DND-41 (cell line): ENCODE data around the gene BTBD2.
"Not testable (repeated sequence)": the region's sequence is repeated elsewhere in the genome, so short reads cannot be mapped to it uniquely, and the experiment has no call there.

ENCODE experiments used
- EZH2 ChIP-seq: IDR thresholded peaks from 3 replicates; pipeline ENCODE4 v1.6.1; 2012; ENCODE audit warnings: borderline replicate concordance, low read depth, mild to moderate bottlenecking, moderate library complexity, low read length, inconsistent platforms; ENCODE audit not compliant: severe bottlenecking
- TF ChIP-seq, protein P1 (sequence below): IDR thresholded peaks from 2 replicates; pipeline ENCODE4 v1.5.1; 2012; ENCODE audit warnings: borderline replicate concordance, low read length, moderate library complexity, mild to moderate bottlenecking; ENCODE audit not compliant: poor library complexity, severe bottlenecking; ENCODE audit errors: extremely low read depth

DNA sequence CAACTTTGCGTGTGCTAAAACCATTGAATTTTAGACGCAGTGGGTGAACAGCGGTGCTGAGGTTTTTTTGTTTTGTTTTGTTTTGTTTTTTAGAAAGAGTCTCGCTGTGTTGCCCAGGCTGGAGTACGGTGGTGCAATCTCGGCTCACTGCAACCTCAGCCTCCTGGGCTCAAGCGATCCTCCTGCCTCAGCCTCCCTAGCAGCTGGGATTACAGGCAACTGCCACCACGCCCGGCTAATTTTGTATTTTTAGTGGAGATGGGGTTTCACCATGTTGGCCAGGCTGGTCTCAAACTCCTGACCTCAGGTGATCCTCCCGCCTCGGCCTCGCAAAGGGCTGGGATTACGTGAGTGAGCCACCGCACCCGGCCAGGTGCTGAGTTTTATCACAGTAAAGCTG, 18.7 kb upstream of the BTBD2 start:
- TF ChIP-seq, protein P1, sequence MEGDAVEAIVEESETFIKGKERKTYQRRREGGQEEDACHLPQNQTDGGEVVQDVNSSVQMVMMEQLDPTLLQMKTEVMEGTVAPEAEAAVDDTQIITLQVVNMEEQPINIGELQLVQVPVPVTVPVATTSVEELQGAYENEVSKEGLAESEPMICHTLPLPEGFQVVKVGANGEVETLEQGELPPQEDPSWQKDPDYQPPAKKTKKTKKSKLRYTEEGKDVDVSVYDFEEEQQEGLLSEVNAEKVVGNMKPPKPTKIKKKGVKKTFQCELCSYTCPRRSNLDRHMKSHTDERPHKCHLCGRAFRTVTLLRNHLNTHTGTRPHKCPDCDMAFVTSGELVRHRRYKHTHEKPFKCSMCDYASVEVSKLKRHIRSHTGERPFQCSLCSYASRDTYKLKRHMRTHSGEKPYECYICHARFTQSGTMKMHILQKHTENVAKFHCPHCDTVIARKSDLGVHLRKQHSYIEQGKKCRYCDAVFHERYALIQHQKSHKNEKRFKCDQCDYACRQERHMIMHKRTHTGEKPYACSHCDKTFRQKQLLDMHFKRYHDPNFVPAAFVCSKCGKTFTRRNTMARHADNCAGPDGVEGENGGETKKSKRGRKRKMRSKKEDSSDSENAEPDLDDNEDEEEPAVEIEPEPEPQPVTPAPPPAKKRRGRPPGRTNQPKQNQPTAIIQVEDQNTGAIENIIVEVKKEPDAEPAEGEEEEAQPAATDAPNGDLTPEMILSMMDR = not testable (repeated sequence)
- not testable (repeated sequence) for TF ChIP-seq EZH2
